ENCODE results near the gene CERS1.

GRCh38 chr19:18860725-18861124 is 35.2 kb downstream of the CERS1 start:
- TF ChIP-seq EZH2 (IDR thresholded peaks at IDR 0.05; ENCODE audit: borderline replicate concordance, low read depth, low read length, poor library complexity, severe bottlenecking) (no peak), CTCF (conservative IDR thresholded peaks at IDR 0.05; ENCODE audit: low read depth, low read length) (no peak)
